Esophagus squamous epithelium (tissue), 5 donors: ENCODE measurements around the gene CPXM1. TPM values are rescaled to one million over a fixed set of nuclear protein-coding genes. Genes with fewer than 3 reads are reported as not detected.

Source experiments
- DNase-seq: peaks from one replicate; lab custom pipeline; 2025; lab: John Stamatoyannopoulos, UW
- H3K27ac ChIP-seq, 4 donors: fragments of 200-600 bp; sonication (generic); one replicate each; pipeline ENCODE4 v1.5.1; 2016 to 2019; ENCODE audit warnings: mild to moderate bottlenecking in 1 of 4
- H3K27me3 ChIP-seq, 4 donors: fragments of 200-600 bp; sonication (generic); 1 replicate in 3 of 4; 2 replicates in 1 of 4; pipeline versions ENCODE4 v1.5.1 to v1.6.0; 2017 to 2021; ENCODE audit warnings: antibody characterized with exemption in 1 of 4
- H3K36me3 ChIP-seq, 3 donors: fragments of 200-600 bp; sonication (generic); one replicate each; pipeline ENCODE4 v1.5.1; 2016 to 2019
- H3K4me1 ChIP-seq, 3 donors: fragments of 200-600 bp; sonication (generic); one replicate each; pipeline ENCODE4 v1.5.1; 2017 to 2019
- H3K4me3 ChIP-seq, 4 donors: fragments of 200-600 bp; sonication (generic); 1 replicate in 3 of 4; 2 replicates in 1 of 4; pipeline ENCODE4 v1.5.1; 2016 to 2019; ENCODE audit warnings: mild to moderate bottlenecking in 2 of 4, moderate library complexity in 1 of 4
- H3K9me3 ChIP-seq, 3 donors: fragments of 200-600 bp; sonication (generic); one replicate each; pipeline ENCODE4 v1.5.1; 2016 to 2019
- POLR2A ChIP-seq, 4 donors: fragments of 450-650 bp; IDR thresholded peaks; one replicate each; pipeline ENCODE4 v1.6.1; 2017; ENCODE audit warnings: antibody characterized with exemption in 4 of 4, mild to moderate bottlenecking in 4 of 4, moderate library complexity in 3 of 4
- WGBS, 2 donors: methylation state at CpG; one replicate each; pipeline ENCODE4 v1.1.5; 2018; 5-methylcytosine and 5-hydroxymethylcytosine counted together
- intact Hi-C: fragments of 100-400 bp; cut with DNase I; formaldehyde crosslinking; loops from one replicate; pipeline ENCODE4 v1.15.0; 2022
- total RNA-seq, 4 donors: library from RNA; depleted of rRNA; stranded (reverse); fragments of >200 nt; gene quantifications; one replicate each; pipeline ENCODE4 v1.1.0, GENCODE V29; 2016
- TF ChIP-seq, protein P1 (sequence below), 6 experiments: fragments of 450-650 bp in 4 of 6; fragments of 200-600 bp in 2 of 6; sonication (generic) in 2 of 6; IDR thresholded peaks; one replicate each; pipeline ENCODE4 v1.5.1; 2016 to 2019; ENCODE audit warnings: antibody characterized with exemption in 6 of 6, mild to moderate bottlenecking in 4 of 6, moderate library complexity in 4 of 6
- donor health status: DM: yes; HTN: yes; CAD: no.

The CPXM1 gene
- total RNA-seq: 1 to 10 TPM in 2 of 4 donors, under 1 TPM in 2; 0.15 to 3.8 (median 0.93) TPM

DNA sequence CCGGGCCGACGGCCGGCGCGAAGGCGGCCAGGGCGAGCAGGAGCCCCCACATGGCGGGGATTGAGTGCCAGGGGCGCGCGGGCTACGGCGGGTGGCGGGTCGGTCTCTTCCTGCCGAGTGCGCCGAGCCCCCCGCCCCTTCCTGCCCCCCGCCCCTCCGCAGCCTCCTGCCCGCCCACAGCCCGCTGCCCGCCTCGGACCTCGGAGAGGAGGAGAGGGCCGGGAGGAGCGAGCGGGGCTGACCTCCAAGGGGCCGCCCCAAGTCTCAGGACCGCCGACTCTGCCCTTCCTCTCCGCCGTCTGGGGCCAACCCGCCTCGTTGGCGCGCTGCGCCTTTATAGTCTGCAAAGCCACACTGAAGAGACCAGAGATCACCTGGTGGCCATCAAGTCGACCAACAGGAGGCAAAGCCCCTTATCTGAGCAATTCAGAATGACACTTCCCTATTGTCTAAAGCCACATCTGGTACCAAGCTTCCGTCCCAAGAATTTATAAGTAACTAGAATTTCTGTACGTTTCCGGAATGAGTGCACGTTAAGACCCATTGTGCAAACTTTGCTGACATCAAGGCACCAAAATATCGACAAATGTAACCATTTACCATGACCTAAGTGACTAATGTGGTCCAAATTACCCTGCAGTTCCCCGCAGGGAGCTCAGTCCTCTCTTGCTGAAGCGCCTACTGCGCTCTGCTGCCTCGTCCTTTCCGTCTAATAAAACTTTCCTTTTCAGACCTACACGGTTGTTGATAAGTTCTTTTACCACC lies at the start of gene CPXM1:
Gene CPXM1, minus strand, starts transcription at position 107 of the 765 bp plus-strand sequence. Its CDS starts 55 bp downstream, at position 52.
- peak within 1 kb of the TSS; percentile 7 to 62 (median 34) for H3K4me3 ChIP-seq
- H3K27me3 ChIP-seq: peaks cover 8 to 100% (median 17%) of the 10 kb centered on the region in 4 donors
- DNase-seq: no peak
- TF ChIP-seq POLR2A (IDR thresholded peaks at IDR 0.05): no peak
- TF ChIP-seq, protein P1, sequence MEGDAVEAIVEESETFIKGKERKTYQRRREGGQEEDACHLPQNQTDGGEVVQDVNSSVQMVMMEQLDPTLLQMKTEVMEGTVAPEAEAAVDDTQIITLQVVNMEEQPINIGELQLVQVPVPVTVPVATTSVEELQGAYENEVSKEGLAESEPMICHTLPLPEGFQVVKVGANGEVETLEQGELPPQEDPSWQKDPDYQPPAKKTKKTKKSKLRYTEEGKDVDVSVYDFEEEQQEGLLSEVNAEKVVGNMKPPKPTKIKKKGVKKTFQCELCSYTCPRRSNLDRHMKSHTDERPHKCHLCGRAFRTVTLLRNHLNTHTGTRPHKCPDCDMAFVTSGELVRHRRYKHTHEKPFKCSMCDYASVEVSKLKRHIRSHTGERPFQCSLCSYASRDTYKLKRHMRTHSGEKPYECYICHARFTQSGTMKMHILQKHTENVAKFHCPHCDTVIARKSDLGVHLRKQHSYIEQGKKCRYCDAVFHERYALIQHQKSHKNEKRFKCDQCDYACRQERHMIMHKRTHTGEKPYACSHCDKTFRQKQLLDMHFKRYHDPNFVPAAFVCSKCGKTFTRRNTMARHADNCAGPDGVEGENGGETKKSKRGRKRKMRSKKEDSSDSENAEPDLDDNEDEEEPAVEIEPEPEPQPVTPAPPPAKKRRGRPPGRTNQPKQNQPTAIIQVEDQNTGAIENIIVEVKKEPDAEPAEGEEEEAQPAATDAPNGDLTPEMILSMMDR (IDR thresholded peaks at IDR 0.05): no peak
- H3K4me1 ChIP-seq: peaks cover 13 to 49% (median 19%) of the 10 kb centered on the region in 3 donors
- no peaks in the 10 kb centered on the region for H3K36me3 ChIP-seq
- WGBS, 2 donors: 6 to 15% methylated on average over 12 to 21 of the region's 52 CpGs
- H3K27ac ChIP-seq: no peak within 1 kb of the TSS
- H3K9me3 ChIP-seq: no peaks in the 10 kb centered on the region
- intact Hi-C loops: no loop called here

DNA sequence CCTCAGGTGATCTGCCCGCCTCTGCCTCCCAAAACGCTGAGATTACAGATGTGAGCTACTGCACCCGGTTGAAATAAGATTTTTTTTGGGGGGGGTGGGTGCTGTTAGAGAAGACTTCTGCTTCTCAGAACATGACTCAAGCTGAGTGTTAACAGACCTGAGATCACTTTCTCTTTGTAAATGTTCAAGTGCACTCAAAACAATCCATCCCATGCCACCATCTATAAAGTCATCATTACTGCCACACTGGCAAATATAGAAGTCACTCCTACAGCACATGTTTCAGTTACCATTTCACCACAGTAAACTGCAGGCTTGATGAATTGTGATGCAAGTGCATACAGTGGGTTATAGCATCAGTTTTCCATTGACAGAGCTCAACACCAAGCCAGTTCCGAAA lies 49.1 kb upstream of the CPXM1 start:
- Histone ChIP-seq H3K9me3 (no peaks in the 10 kb centered on the region), H3K27ac (no peak overlapping the region), H3K27me3 (no peaks in the 10 kb centered on the region), H3K4me3 (no peak overlapping the region), H3K36me3 (peaks cover 0 to 8% (median 3%) of the 10 kb centered on the region in 3 donors), H3K4me1 (peaks cover 0 to 7% (median 0%) of the 10 kb centered on the region in 3 donors)
- TF ChIP-seq, protein P1 (IDR thresholded peaks at IDR 0.05): no peak
- TF ChIP-seq POLR2A (IDR thresholded peaks at IDR 0.05): no peak
- DNase-seq: no peak
- intact Hi-C loops: no loop called here
- 63 to 91% methylated on average over 1 to 4 of the region's 4 CpGs for WGBS, 2 donors

DNA sequence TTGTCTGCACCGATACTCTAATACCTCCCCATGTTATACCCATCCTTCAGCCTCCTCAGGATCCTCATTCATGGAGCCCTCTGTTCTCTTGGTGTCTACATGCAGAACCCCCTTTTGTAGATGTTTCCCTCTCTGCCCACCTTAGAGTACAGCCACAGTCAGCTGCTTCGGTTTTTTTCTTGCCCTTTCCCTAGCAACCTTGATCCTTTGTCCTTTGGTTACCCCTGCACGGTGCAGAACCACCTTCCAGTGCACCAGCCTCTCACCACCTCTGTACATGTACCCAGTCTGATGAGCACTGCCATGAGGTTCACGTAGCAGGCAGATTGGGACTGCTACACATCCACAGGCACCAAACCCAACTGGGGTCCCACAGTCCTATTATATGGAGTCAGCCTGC lies 47.4 kb upstream of the CPXM1 start:
- TF ChIP-seq, protein P1 (IDR thresholded peaks at IDR 0.05): no peak
- no peak for TF ChIP-seq POLR2A (IDR thresholded peaks at IDR 0.05)
- no peak for DNase-seq
- Histone ChIP-seq H3K4me1 (peaks cover 0 to 22% (median 0%) of the 10 kb centered on the region in 3 donors), H3K27ac (no peak overlapping the region), H3K27me3 (no peaks in the 10 kb centered on the region), H3K36me3 (peaks cover 0 to 8% (median 3%) of the 10 kb centered on the region in 3 donors), H3K4me3 (no peak overlapping the region), H3K9me3 (no peaks in the 10 kb centered on the region)
- WGBS, 2 donors: 91 to 92% methylated on average over 4 of the region's 4 CpGs
- intact Hi-C loops: no loop called here

DNA sequence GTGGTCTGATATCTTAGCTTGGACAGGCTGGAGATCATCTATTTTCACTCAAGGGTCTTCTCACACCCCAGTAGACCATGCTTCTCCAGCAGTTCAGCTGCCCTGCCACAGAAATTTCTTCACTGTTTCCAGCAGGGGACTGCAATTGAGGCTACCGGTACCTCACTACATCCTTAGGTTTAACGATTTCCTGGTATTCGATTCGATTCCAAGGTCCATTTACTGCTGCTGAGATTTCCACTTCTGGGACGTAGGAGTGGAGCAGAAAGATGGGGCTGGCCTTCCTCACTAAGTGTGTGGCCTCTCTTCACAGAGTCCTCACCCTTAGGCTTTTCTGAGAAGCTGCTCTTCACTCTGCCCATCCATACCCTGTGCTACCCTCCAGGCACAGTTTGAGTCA lies 46.3 kb upstream of the CPXM1 start:
- intact Hi-C loops: no loop called here
- 92 to 97% methylated on average over 5 of the region's 5 CpGs for WGBS, 2 donors
- Histone ChIP-seq H3K4me1 (peaks cover 1 to 23% (median 2%) of the 10 kb centered on the region in 3 donors), H3K4me3 (no peak overlapping the region), H3K9me3 (no peaks in the 10 kb centered on the region), H3K27ac (no peak overlapping the region), H3K27me3 (no peaks in the 10 kb centered on the region), H3K36me3 (peaks cover 0 to 8% (median 3%) of the 10 kb centered on the region in 3 donors)
- TF ChIP-seq, protein P1 (IDR thresholded peaks at IDR 0.05): no peak
- no peak for TF ChIP-seq POLR2A (IDR thresholded peaks at IDR 0.05)
- no peak for DNase-seq

DNA sequence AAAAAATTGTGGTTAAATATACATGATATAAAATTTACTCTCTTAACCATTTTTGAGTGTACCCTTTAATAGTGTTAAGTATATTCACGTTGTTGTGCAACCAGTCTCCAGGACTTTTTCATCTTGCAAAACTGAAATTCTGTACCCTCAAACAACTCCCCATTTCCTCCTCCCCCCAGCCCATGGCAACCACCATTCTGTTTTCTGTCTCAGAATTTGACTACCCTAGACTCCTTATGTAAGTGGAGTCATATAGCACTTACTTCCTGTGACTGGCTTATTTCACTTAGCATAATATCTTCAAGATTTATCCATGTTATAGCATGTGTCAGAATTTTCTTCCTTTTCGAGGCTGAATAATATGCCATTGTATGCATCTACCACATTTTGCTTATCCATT lies 45.2 kb upstream of the CPXM1 start:
- TF ChIP-seq, protein P1 (IDR thresholded peaks at IDR 0.05): no peak
- TF ChIP-seq POLR2A (IDR thresholded peaks at IDR 0.05): no peak
- Histone ChIP-seq H3K27me3 (no peaks in the 10 kb centered on the region), H3K27ac (no peak overlapping the region), H3K4me1 (peaks cover 8 to 31% (median 9%) of the 10 kb centered on the region in 3 donors), H3K4me3 (no peak overlapping the region), H3K36me3 (peaks cover 0 to 8% (median 3%) of the 10 kb centered on the region in 3 donors), H3K9me3 (no peaks in the 10 kb centered on the region)
- 76 to 87% methylated on average over 2 of the region's 2 CpGs for WGBS, 2 donors
- no peak for DNase-seq
- intact Hi-C loops: no loop called here
